H1 (cell line): ENCODE measurements around the gene EIF3J. TPM values are rescaled to one million over a fixed set of nuclear protein-coding genes. Genes with fewer than 3 reads are reported as not detected.

Experiments used
- CTCF ChIA-PET: fragments of 300-600 bp; sonication (Branson Sonifier 250); formaldehyde crosslinking; loops from one replicate; lab custom pipeline; 2021; ENCODE audit not compliant: partially characterized antibody; lab: Charles Lee
- POLR2A ChIA-PET: fragments of 300-600 bp; sonication (Branson Sonifier 250); formaldehyde crosslinking; loops from one replicate; lab custom pipeline; 2021; ENCODE audit warnings: inconsistent platforms; ENCODE audit not compliant: partially characterized antibody; lab: Charles Lee
- DNase-seq, 2 experiments: peaks; one replicate each; pipeline versions ENCODE4 v3.0.0 to v3.0.0-alpha.2; 2010 to 2022; ENCODE audit warnings: low spot score in 2 of 2, low read depth in 1 of 2, mixed read lengths in 1 of 2
- FAIRE-seq: peaks from 2 replicates; lab custom pipeline; 2011; peaks lifted over from hg19 to GRCh38; lab: Jason Lieb, UNC
- H2AFZ ChIP-seq: 2 replicates; pipeline ENCODE4 v1.8.1; 2012; ENCODE audit warnings: low read length, inconsistent platforms
- H2AK5ac ChIP-seq: 2 replicates; pipeline ENCODE4 v1.6.1; 2013; ENCODE audit warnings: low read depth, low read length
- H2BK120ac ChIP-seq: replicated peaks from 2 replicates; pipeline ENCODE3; 2013; ENCODE audit warnings: low read depth, low read length, inconsistent platforms
- H2BK12ac ChIP-seq: 2 replicates; pipeline ENCODE4 v1.6.1; 2013; ENCODE audit warnings: low read depth, low read length
- H2BK15ac ChIP-seq: 2 replicates; pipeline ENCODE4 v1.6.1; 2013; ENCODE audit warnings: low read length
- H2BK20ac ChIP-seq: 2 replicates; pipeline ENCODE4 v1.6.1; 2013; ENCODE audit warnings: low read length
- H2BK5ac ChIP-seq: 2 replicates; pipeline ENCODE4 v1.6.1; 2013; ENCODE audit warnings: low read depth, low read length
- H3K14ac ChIP-seq: 2 replicates; pipeline ENCODE4 v1.6.1; 2013; ENCODE audit warnings: inconsistent platforms; ENCODE audit not compliant: insufficient read length
- H3K18ac ChIP-seq: 2 replicates; pipeline ENCODE4 v1.6.1; 2013; ENCODE audit warnings: low read length; ENCODE audit errors: extremely low read depth
- H3K23ac ChIP-seq: 2 replicates; pipeline ENCODE4 v1.6.1; 2013; ENCODE audit warnings: inconsistent platforms; ENCODE audit not compliant: insufficient read length
- H3K23me2 ChIP-seq: 2 replicates; pipeline ENCODE4 v1.6.1; 2013; ENCODE audit warnings: low read depth, low read length
- H3K27ac ChIP-seq: 2 replicates; pipeline ENCODE4 v1.6.1; 2011; ENCODE audit warnings: low read depth, low read length, inconsistent platforms
- H3K27me3 ChIP-seq, 4 experiments: replicated peaks in 1 of 4; 1 replicate in 1 of 4; 2 replicates in 3 of 4; pipeline versions ENCODE4 v1.6.1 to v1.8.1; 2011 to 2013; ENCODE audit warnings: low read length in 3 of 4, mild to moderate bottlenecking in 3 of 4, inconsistent platforms in 2 of 4, mixed read lengths in 2 of 4, moderate library complexity in 1 of 4; ENCODE audit not compliant: control insufficient read depth in 3 of 4, insufficient read depth in 3 of 4; ENCODE audit errors: extremely low read depth in 1 of 4
- H3K36me3 ChIP-seq, 4 experiments: 2 replicates each; pipeline versions ENCODE4 v1.6.1 to v1.8.1; 2011 to 2013; ENCODE audit warnings: mild to moderate bottlenecking in 4 of 4, low read length in 3 of 4, moderate library complexity in 2 of 4, control low read depth in 1 of 4, inconsistent platforms in 1 of 4; ENCODE audit not compliant: insufficient read depth in 4 of 4, control insufficient read depth in 2 of 4
- H3K4ac ChIP-seq: replicated peaks from 2 replicates; pipeline ENCODE3; 2013; ENCODE audit warnings: low read length, low read depth, mixed read lengths, inconsistent platforms; ENCODE audit not compliant: insufficient read length
- H3K4me1 ChIP-seq, 4 experiments: replicated peaks in 1 of 4; 1 replicate in 1 of 4; 2 replicates in 3 of 4; pipeline versions ENCODE4 v1.6.1 to v1.8.1; 2011 to 2013; ENCODE audit warnings: low read length in 3 of 4, inconsistent platforms in 2 of 4, mixed read lengths in 1 of 4; ENCODE audit not compliant: insufficient read depth in 4 of 4, control insufficient read depth in 3 of 4
- H3K4me2 ChIP-seq, 2 experiments: 2 replicates each; pipeline versions ENCODE4 v1.6.1 to v1.8.1; 2011 to 2013; ENCODE audit warnings: low read depth in 2 of 2, low read length in 2 of 2, control low read depth in 1 of 2, inconsistent platforms in 1 of 2, mild to moderate bottlenecking in 1 of 2; ENCODE audit not compliant: insufficient read depth in 1 of 2
- H3K4me3 ChIP-seq, 4 experiments: fragments of 200-600, 300-600 bp in 1 of 4; sonication (generic), shearing (Covaris generic), sonication (Bioruptor Twin) in 1 of 4; 2 replicates each; pipeline versions ENCODE4 v1.5.1 to v1.8.1; 2011 to 2016; ENCODE audit warnings: low read length in 4 of 4, low read depth in 3 of 4, control low read depth in 2 of 4, inconsistent platforms in 2 of 4, mild to moderate bottlenecking in 2 of 4, mixed read lengths in 1 of 4, moderate library complexity in 1 of 4; ENCODE audit not compliant: insufficient read depth in 2 of 4; ENCODE audit errors: extremely low read depth in 1 of 4
- H3K56ac ChIP-seq: replicated peaks from 2 replicates; pipeline ENCODE3; 2013; ENCODE audit warnings: low read depth, mild to moderate bottlenecking, mixed read lengths, low read length, inconsistent platforms; ENCODE audit not compliant: insufficient read length
- H3K79me1 ChIP-seq: 2 replicates; pipeline ENCODE4 v1.6.1; 2013; ENCODE audit warnings: low read depth, low read length, control low read depth
- H3K79me2 ChIP-seq, 2 experiments: 2 replicates each; pipeline versions ENCODE4 v1.6.1 to v1.8.1; 2012 to 2013; ENCODE audit warnings: low read length in 2 of 2, mild to moderate bottlenecking in 2 of 2, inconsistent platforms in 1 of 2; ENCODE audit not compliant: insufficient read depth in 2 of 2, control insufficient read depth in 1 of 2
- H3K9ac ChIP-seq, 4 experiments: replicated peaks in 1 of 4; 1 replicate in 1 of 4; 2 replicates in 3 of 4; pipeline versions ENCODE4 v1.6.1 to v1.8.1; 2011 to 2013; ENCODE audit warnings: low read depth in 3 of 4, low read length in 3 of 4, control low read depth in 2 of 4, mild to moderate bottlenecking in 2 of 4, moderate library complexity in 2 of 4, inconsistent platforms in 1 of 4; ENCODE audit errors: extremely low read depth in 1 of 4
- H3K9me3 ChIP-seq, 2 experiments: 2 replicates each; pipeline versions ENCODE4 v1.6.1 to v1.8.1; 2012 to 2013; ENCODE audit warnings: mild to moderate bottlenecking in 2 of 2, moderate library complexity in 2 of 2, control low read depth in 1 of 2, inconsistent platforms in 1 of 2, low read depth in 1 of 2, low read length in 1 of 2, mixed read lengths in 1 of 2; ENCODE audit not compliant: insufficient read depth in 2 of 2
- H4K20me1 ChIP-seq, 2 experiments: replicated peaks in 1 of 2; 2 replicates each; pipeline versions ENCODE3 to v1.8.1; 2011 to 2013; ENCODE audit warnings: inconsistent platforms in 2 of 2, low read length in 2 of 2, mild to moderate bottlenecking in 1 of 2; ENCODE audit not compliant: insufficient read depth in 2 of 2, control insufficient read depth in 1 of 2
- H4K5ac ChIP-seq: 2 replicates; pipeline ENCODE4 v1.6.1; 2013; ENCODE audit warnings: low read length, low read depth, mixed read lengths, inconsistent platforms; ENCODE audit not compliant: insufficient read length
- H4K8ac ChIP-seq: 2 replicates; pipeline ENCODE4 v1.8.0; 2013; ENCODE audit warnings: mild to moderate bottlenecking, moderate library complexity, low read length, inconsistent platforms; ENCODE audit not compliant: insufficient read depth; ENCODE audit errors: extremely low read depth
- H4K91ac ChIP-seq: replicated peaks from 2 replicates; pipeline ENCODE3; 2013; ENCODE audit warnings: low read length, mixed read lengths, inconsistent platforms; ENCODE audit not compliant: insufficient read length
- BCL11A ChIP-seq, 2 experiments: IDR thresholded peaks; one replicate each; pipeline ENCODE4 v1.6.1; 2011; ENCODE audit warnings: low read depth in 2 of 2, low read length in 2 of 2, mild to moderate bottlenecking in 2 of 2
- CBX8 ChIP-seq: fragments of 300-800, 300-1000 bp; sonication (generic); IDR thresholded peaks from 2 replicates; pipeline ENCODE4 v1.7.1; 2016; ENCODE audit warnings: low read depth, low read length, borderline replicate concordance
- CHD1 ChIP-seq: IDR thresholded peaks from 2 replicates; pipeline ENCODE4 v1.6.1; 2012; ENCODE audit warnings: low read depth, low read length, improper control_type of control experiment
- CHD2 ChIP-seq: IDR thresholded peaks from 2 replicates; pipeline ENCODE4 v1.6.1; 2012; ENCODE audit warnings: low read length, improper control_type of control experiment
- E2F6 ChIP-seq: IDR thresholded peaks from 2 replicates; pipeline ENCODE4 v1.6.1; 2012; ENCODE audit warnings: inconsistent platforms
- NANOG ChIP-seq: IDR thresholded peaks from 2 replicates; pipeline ENCODE4 v1.6.1; 2011; ENCODE audit warnings: low read length, low read depth, mild to moderate bottlenecking, inconsistent platforms; ENCODE audit not compliant: insufficient read depth, poor library complexity, severe bottlenecking
- POLR2AphosphoS5 ChIP-seq: IDR thresholded peaks from 2 replicates; pipeline ENCODE4 v1.6.1; 2011; ENCODE audit warnings: low read depth, low read length
- RXRA ChIP-seq: IDR thresholded peaks from 2 replicates; pipeline ENCODE4 v1.6.1; 2011; ENCODE audit warnings: low read depth, mild to moderate bottlenecking, low read length, moderate library complexity; ENCODE audit not compliant: insufficient read depth
- SIN3A ChIP-seq, 2 experiments: IDR thresholded peaks in 1 of 2; conservative IDR thresholded peaks in 1 of 2; 2 replicates each; pipeline ENCODE4 v1.6.1; 2011 to 2012; ENCODE audit warnings: low read length in 2 of 2, improper control_type of control experiment in 1 of 2, low read depth in 1 of 2, mild to moderate bottlenecking in 1 of 2
- SP1 ChIP-seq: IDR thresholded peaks from 2 replicates; pipeline ENCODE4 v1.6.1; 2011; ENCODE audit warnings: low read depth, low read length
- SP2 ChIP-seq: IDR thresholded peaks from 2 replicates; pipeline ENCODE4 v1.6.1; 2012; ENCODE audit warnings: mild to moderate bottlenecking, low read length, inconsistent platforms
- SRF ChIP-seq: IDR thresholded peaks from 2 replicates; pipeline ENCODE4 v1.6.1; 2011; ENCODE audit warnings: mild to moderate bottlenecking, low read depth, low read length, moderate library complexity
- WGBS, 2 experiments: shearing (Covaris generic) in 1 of 2; methylation state at CpG; one replicate each; pipeline versions ENCODE4 v1.1.6 to v1.1.7; 2013 to 2015; ENCODE audit warnings: low lambda C conversion rate in 2 of 2, mixed read lengths in 2 of 2, inconsistent platforms in 1 of 2, low coverage in 1 of 2, missing lambda C conversion rate in 1 of 2; ENCODE audit not compliant: insufficient replicate concordance in 2 of 2, insufficient coverage in 1 of 2, insufficient read length in 1 of 2; ENCODE audit errors: extremely low coverage in 1 of 2, missing lambda C conversion rate in 1 of 2; 5-methylcytosine and 5-hydroxymethylcytosine counted together
- polyA plus RNA-seq, 7 experiments: library from polyadenylated mRNA; depleted of rRNA in 3 of 7; stranded (reverse) in 5 of 7; unstranded in 2 of 7; fragments of >200 nt in 5 of 7; fragments of 200-250 nt in 2 of 7; gene quantifications; 1 replicate in 5 of 7; 2 replicates in 1 of 7; 4 replicates in 1 of 7; pipeline versions ENCODE4 v1.2.1 to v1.2.3, GENCODE V29; 2011 to 2013; ENCODE audit warnings: missing spikeins in 2 of 7, mixed read lengths in 2 of 7
- total RNA-seq: library from RNA; stranded (reverse); fragmentation: NEBNext Ultra II Directional; extraction: Animal tissue kit (Norgen Biotek cat#: 25700); gene quantifications from 2 replicates; pipeline ENCODE4 v1.2.1, GENCODE V29; 2021

The EIF3J gene
- total and polyA plus RNA-seq, 2 of the 8 experiments (the other 6 are each of a cell fraction or from before 2014, with no cell fraction given), result 26.8 to 119 TPM

- TF ChIP-seq RXRA (no peak), E2F6 (no peak), SRF (no peak), POLR2AphosphoS5 (no peak), SP1 (no peak), CHD1 (no peak), SIN3A (conservative IDR thresholded peaks at IDR 0.05 in 1 of 2, IDR thresholded peaks at IDR 0.05 in 1 of 2; ENCODE audit: low read depth in 1 of 2, low read length in 2 of 2) (no peak), SP2 (no peak), BCL11A (IDR thresholded peaks at IDR 0.05; ENCODE audit: low read depth in 2 of 2, low read length in 2 of 2) (no peak), CBX8 (no peak), NANOG (no peak), CHD2 (no peak)
- H3K27ac ChIP-seq, result no peak overlapping the region
- DNase-seq, result no peak
- no peak overlapping the region for H3K4me3 ChIP-seq
- ChIA-PET POLR2A (interaction anchor here (0.7 kb wide), 1 partner anchor 65 kb away, joined by 3 read pairs; no protein-coding TSS in a partner anchor), CTCF (interaction anchor here (0.9 to 2.6 kb wide), 3 partner anchors 9 to 247 kb away, joined by 3 to 14 read pairs (median 3); no protein-coding TSS in a partner anchor)
- no peaks in the 10 kb centered on the region for H3K4me1 ChIP-seq
- 92% methylated on average over 7 of the region's 7 CpGs; no CpG with 5 or more reads in 1 of the 2 experiments for WGBS, 2 experiments
- no peak overlapping the region for H3K9ac ChIP-seq
- H3K23me2 ChIP-seq, result peaks cover 1% of the 10 kb centered on the region; the same call in 1 of the 2 replicates
- no peaks in the 10 kb centered on the region for H3K79me2 ChIP-seq
- H2BK120ac ChIP-seq, result no peak overlapping the region
- H3K14ac ChIP-seq, result no peak overlapping the region
- H3K36me3 ChIP-seq, result peaks cover 9 to 57% (median 23%) of the 10 kb centered on the region in 4 experiments
- H3K4ac ChIP-seq, result no peak overlapping the region
- H4K20me1 ChIP-seq, result peaks cover 0 to 12% of the 10 kb centered on the region in 2 experiments
- H2AFZ ChIP-seq, result no peak overlapping the region
- H4K8ac ChIP-seq, result no peak overlapping the region
- H2AK5ac ChIP-seq, result no peak overlapping the region
- no peaks in the 10 kb centered on the region for H3K79me1 ChIP-seq
- H4K5ac ChIP-seq, result no peak overlapping the region
- no peak overlapping the region for H2BK20ac ChIP-seq
- H3K9me3 ChIP-seq, result no peaks in the 10 kb centered on the region
- H3K23ac ChIP-seq, result no peak overlapping the region
- no peak overlapping the region for H2BK12ac ChIP-seq
- no peak overlapping the region for H3K18ac ChIP-seq
- H4K91ac ChIP-seq, result no peak overlapping the region
- no peak overlapping the region for H2BK15ac ChIP-seq
- no peaks in the 10 kb centered on the region for H3K27me3 ChIP-seq
- no peak for FAIRE-seq
- H2BK5ac ChIP-seq, result no peak overlapping the region
- no peak overlapping the region for H3K56ac ChIP-seq
- H3K4me2 ChIP-seq, result no peak overlapping the region
Observed at GRCh38 chr15:44492040-44492439, 44.9 kb upstream of the EIF3J start.
